GM12891 (cell line): ENCODE results near the gene IFRD2.

Experiments
- PAX5 ChIP-seq: IDR thresholded peaks from 2 replicates; pipeline ENCODE4 v1.6.1; 2011; ENCODE audit warnings: low read length, moderate library complexity, mild to moderate bottlenecking; ENCODE audit not compliant: insufficient read depth, severe bottlenecking
- POLR2A ChIP-seq: IDR thresholded peaks from 2 replicates; pipeline ENCODE4 v1.6.1; 2011; ENCODE audit warnings: low read depth, low read length, control low read depth
- POLR2AphosphoS5 ChIP-seq: IDR thresholded peaks from 2 replicates; pipeline ENCODE4 v1.6.1; 2011; ENCODE audit warnings: low read depth, low read length, control low read depth
- POU2F2 ChIP-seq: IDR thresholded peaks from 2 replicates; pipeline ENCODE4 v1.6.1; 2011; ENCODE audit warnings: low read depth, mild to moderate bottlenecking, control low read depth, low read length, moderate library complexity
- SPI1 ChIP-seq: IDR thresholded peaks from 2 replicates; pipeline ENCODE4 v1.6.1; 2011; ENCODE audit warnings: low read depth, low read length, control low read depth
- TAF1 ChIP-seq: IDR thresholded peaks from 2 replicates; pipeline ENCODE4 v1.6.1; 2011; ENCODE audit warnings: low read depth, low read length, control low read depth

GRCh38 chr3:50299638-50299928 is 7.4 kb upstream of the IFRD2 start:
- TF ChIP-seq POLR2AphosphoS5, result no peak
- no peak for TF ChIP-seq POLR2A
- TF ChIP-seq TAF1, result no peak
- no peak for TF ChIP-seq SPI1
- TF ChIP-seq PAX5, result no peak
- TF ChIP-seq POU2F2, result no peak
